ENCODE measurements around the gene GATAD2A.

DNA sequence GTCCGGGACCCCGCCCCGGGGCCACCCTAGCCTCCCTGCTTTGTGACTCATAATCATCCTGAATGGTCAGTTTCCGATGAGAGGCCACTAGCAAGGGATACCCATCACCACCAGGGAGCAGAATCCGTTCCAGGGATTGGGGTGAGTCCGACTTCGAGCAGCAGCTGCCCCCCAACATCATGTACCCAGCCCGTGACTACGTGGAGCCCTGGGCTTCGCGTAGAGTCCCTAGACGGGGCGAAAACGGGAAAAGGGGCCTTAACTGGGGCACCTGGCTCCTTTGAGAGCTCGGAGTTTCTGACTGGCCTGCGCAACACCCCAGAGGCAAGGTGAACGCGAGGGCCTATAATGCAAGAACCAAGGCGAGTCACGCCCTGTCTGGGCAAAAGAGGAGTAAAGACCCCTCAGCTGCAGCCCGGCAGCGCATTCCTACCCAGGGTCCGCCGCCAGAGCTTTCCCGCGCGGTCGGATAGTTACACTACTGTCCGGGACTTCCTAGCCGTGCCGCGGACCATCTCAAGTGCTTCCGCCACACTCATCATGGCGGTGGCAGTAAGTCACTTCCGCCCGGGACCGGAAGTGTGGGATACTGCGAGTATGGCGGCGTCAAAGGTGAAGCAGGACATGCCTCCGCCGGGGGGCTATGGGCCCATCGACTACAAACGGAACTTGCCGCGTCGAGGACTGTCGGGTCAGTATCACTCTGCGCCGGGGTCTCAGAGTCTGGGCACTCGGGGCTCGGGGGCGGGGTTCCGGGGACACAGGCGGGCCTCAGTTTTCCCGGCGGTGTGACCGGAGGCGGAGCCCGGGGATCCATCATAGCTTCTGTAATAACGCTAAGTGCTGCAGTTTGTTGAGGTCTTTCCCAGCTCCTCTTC is 110.4 kb downstream of the GATAD2A start, which contains the start of gene NDUFA13:
- TF ChIP-seq, protein P1, sequence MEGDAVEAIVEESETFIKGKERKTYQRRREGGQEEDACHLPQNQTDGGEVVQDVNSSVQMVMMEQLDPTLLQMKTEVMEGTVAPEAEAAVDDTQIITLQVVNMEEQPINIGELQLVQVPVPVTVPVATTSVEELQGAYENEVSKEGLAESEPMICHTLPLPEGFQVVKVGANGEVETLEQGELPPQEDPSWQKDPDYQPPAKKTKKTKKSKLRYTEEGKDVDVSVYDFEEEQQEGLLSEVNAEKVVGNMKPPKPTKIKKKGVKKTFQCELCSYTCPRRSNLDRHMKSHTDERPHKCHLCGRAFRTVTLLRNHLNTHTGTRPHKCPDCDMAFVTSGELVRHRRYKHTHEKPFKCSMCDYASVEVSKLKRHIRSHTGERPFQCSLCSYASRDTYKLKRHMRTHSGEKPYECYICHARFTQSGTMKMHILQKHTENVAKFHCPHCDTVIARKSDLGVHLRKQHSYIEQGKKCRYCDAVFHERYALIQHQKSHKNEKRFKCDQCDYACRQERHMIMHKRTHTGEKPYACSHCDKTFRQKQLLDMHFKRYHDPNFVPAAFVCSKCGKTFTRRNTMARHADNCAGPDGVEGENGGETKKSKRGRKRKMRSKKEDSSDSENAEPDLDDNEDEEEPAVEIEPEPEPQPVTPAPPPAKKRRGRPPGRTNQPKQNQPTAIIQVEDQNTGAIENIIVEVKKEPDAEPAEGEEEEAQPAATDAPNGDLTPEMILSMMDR (IDR thresholded peaks at IDR 0.05; ENCODE audit: control extremely low read depth in 1 of 3, insufficient read depth in 1 of 3, low read depth in 1 of 3, low read length in 3 of 3), result peak in 2 of 3 experiments; percentile 24 to 40; a peak in 3 of 4 replicates
- TF ChIP-seq RFX5 (IDR thresholded peaks at IDR 0.05; ENCODE audit: borderline replicate concordance, low read depth, low read length), result no peak
- TF ChIP-seq EP300 (IDR thresholded peaks at IDR 0.05; ENCODE audit: borderline replicate concordance in 1 of 2, low read depth in 2 of 2, low read length in 2 of 2), result no peak
- no peak for TF ChIP-seq EZH2 (IDR thresholded peaks at IDR 0.05; ENCODE audit: low read depth, low read length, severe bottlenecking)
- no peak for TF ChIP-seq RAD21 (IDR thresholded peaks at IDR 0.05 in 1 of 2, conservative IDR thresholded peaks at IDR 0.05 in 1 of 2; ENCODE audit: low read depth in 2 of 2, low read length in 2 of 2)
- no peak for TF ChIP-seq KDM1A (IDR thresholded peaks at IDR 0.05; ENCODE audit: borderline replicate concordance, low read length)
- TF ChIP-seq CEBPB (IDR thresholded peaks at IDR 0.05; ENCODE audit: low read depth, low read length), result no peak
- TF ChIP-seq BCL11A (IDR thresholded peaks at IDR 0.05; ENCODE audit: low read depth in 2 of 2, low read length in 2 of 2), result no peak
- peak; percentile 44; the same call in 1 of the 2 replicates for TF ChIP-seq CHD2 (IDR thresholded peaks at IDR 0.05; ENCODE audit: low read length)
- no peak for TF ChIP-seq HDAC6 (IDR thresholded peaks at IDR 0.05; ENCODE audit: low read depth, low read length)
- no peak for TF ChIP-seq SP1 (IDR thresholded peaks at IDR 0.05; ENCODE audit: low read depth, low read length)
- TF ChIP-seq TCF12 (IDR thresholded peaks at IDR 0.05; ENCODE audit: low read depth, low read length), result no peak

Measured in H1 (cell line).